ENCODE data around the gene BAD. TPM values are rescaled to one million over a fixed set of nuclear protein-coding genes. Genes with fewer than 3 reads are reported as not detected.

The BAD gene
- total and polyA plus RNA-seq, 2 of the 13 experiments (the other 11 are each of a cell fraction or from before 2014, with no cell fraction given) = 17.9 to 28.5 TPM

- TF ChIP-seq AKNA (CRISPR knock-in tag; IDR thresholded peaks at IDR 0.05; ENCODE audit: borderline replicate concordance) = no peak
- peak; percentile 62; the same call in 1 of the 2 replicates for TF ChIP-seq ZNF142 (CRISPR knock-in tag; IDR thresholded peaks at IDR 0.05)
- TF ChIP-seq TBX2 (CRISPR knock-in tag; IDR thresholded peaks at IDR 0.05; ENCODE audit: borderline replicate concordance) = peak; percentile 66; the same call in 1 of the 2 replicates
- TF ChIP-seq ZNF761 (CRISPR knock-in tag; conservative IDR thresholded peaks at IDR 0.05) = no peak
- TF ChIP-seq HDAC2 (CRISPR knock-in tag; IDR thresholded peaks at IDR 0.05) = no peak
- TF ChIP-seq SNAI1 (CRISPR knock-in tag; IDR thresholded peaks at IDR 0.05; ENCODE audit: borderline replicate concordance) = no peak
- TF ChIP-seq ZBTB20 (CRISPR knock-in tag; IDR thresholded peaks at IDR 0.05; ENCODE audit: borderline replicate concordance, low read depth) = no peak
- no peak for TF ChIP-seq MATR3 (CRISPR knock-in tag; IDR thresholded peaks at IDR 0.05)
- 0 out of 4 replicates have a peak, but pooled peaks of 1 of the 2 experiments have one; percentile 28 for TF ChIP-seq HMGXB4 (CRISPR knock-in tag; IDR thresholded peaks at IDR 0.05; ENCODE audit: borderline replicate concordance in 1 of 2, low read depth in 1 of 2)
- TF ChIP-seq CENPBD1 (CRISPR knock-in tag; IDR thresholded peaks at IDR 0.05; ENCODE audit: borderline replicate concordance, low read depth) = no peak
- no peak; the same call in 1 of the 2 replicates for TF ChIP-seq GMEB1 (CRISPR knock-in tag; IDR thresholded peaks at IDR 0.05; ENCODE audit: borderline replicate concordance)
- TF ChIP-seq ZBTB42 (CRISPR knock-in tag; IDR thresholded peaks at IDR 0.05) = no peak
Measured at GRCh38 chr11:64234647-64235379, 49.7 kb downstream of the BAD start (continued).
